ENCODE measurements around the gene C1orf141.
"Not testable (repeated sequence)": the region's sequence is repeated elsewhere in the genome, so short reads cannot be mapped to it uniquely, and the experiment has no call there.

C1orf141 gene

GRCh38 chr1:67150931-67151330, 16.2 kb upstream of the C1orf141 start:
- no peak for DNase-seq
- H3K36me3 Mint-ChIP-seq, result no peaks in the 10 kb centered on the region
- peaks cover 4 to 20% of the 10 kb centered on the region in 2 donors for H3K4me1 Mint-ChIP-seq
- H3K4me3 Mint-ChIP-seq, result no peak overlapping the region
- H3K9me3 Mint-ChIP-seq, result no peaks in the 10 kb centered on the region
- peaks cover 26 to 39% of the 10 kb centered on the region in 2 donors for H3K27me3 Mint-ChIP-seq
- H3K27ac Mint-ChIP-seq, result no peak overlapping the region
- no peak for ATAC-seq (replicated peaks)

GRCh38 chr1:67149179-67149770, 14.5 kb upstream of the C1orf141 start:
- Mint-ChIP-seq H3K4me1 (peaks cover 6 to 25% of the 10 kb centered on the region in 2 donors), H3K27ac (no peak overlapping the region), H3K9me3 (no peaks in the 10 kb centered on the region), H3K36me3 (no peaks in the 10 kb centered on the region), H3K27me3 (peaks cover 26 to 29% of the 10 kb centered on the region in 2 donors), H3K4me3 (no peak overlapping the region)
- peak; percentile 92 to 94 for ATAC-seq (replicated peaks)
- peak; percentile 56 for DNase-seq

GRCh38 chr1:67148516-67149178, 13.9 kb upstream of the C1orf141 start:
- Mint-ChIP-seq H3K9me3 (no peaks in the 10 kb centered on the region), H3K27me3 (peaks cover 22 to 24% of the 10 kb centered on the region in 2 donors), H3K27ac (no peak overlapping the region), H3K4me1 (peaks cover 6 to 25% of the 10 kb centered on the region in 2 donors), H3K4me3 (no peak overlapping the region), H3K36me3 (no peaks in the 10 kb centered on the region)
- peak; percentile 34 to 35 for ATAC-seq (replicated peaks)
- no peak for DNase-seq

GRCh38 chr1:67147973-67148372, 13.2 kb upstream of the C1orf141 start:
- DNase-seq; H3K9me3 Mint-ChIP-seq; H3K36me3 Mint-ChIP-seq; H3K27ac Mint-ChIP-seq; H3K4me3 Mint-ChIP-seq; ATAC-seq (replicated peaks): not testable (repeated sequence)
- H3K4me1 Mint-ChIP-seq, result peaks cover 6 to 25% of the 10 kb centered on the region in 2 donors
- H3K27me3 Mint-ChIP-seq, result peaks cover 16 to 19% of the 10 kb centered on the region in 2 donors

GRCh38 chr1:67146539-67146938, 11.8 kb upstream of the C1orf141 start:
- H3K9me3 Mint-ChIP-seq, result no peaks in the 10 kb centered on the region
- H3K27ac Mint-ChIP-seq, result no peak overlapping the region
- H3K36me3 Mint-ChIP-seq, result no peaks in the 10 kb centered on the region
- no peak for ATAC-seq (replicated peaks)
- no peak overlapping the region for H3K4me3 Mint-ChIP-seq
- H3K4me1 Mint-ChIP-seq, result peaks cover 6 to 24% of the 10 kb centered on the region in 2 donors
- no peak for DNase-seq
- peaks cover 5 to 8% of the 10 kb centered on the region in 2 donors for H3K27me3 Mint-ChIP-seq

- Mint-ChIP-seq H3K4me3 (no peak overlapping the region), H3K27ac (no peak overlapping the region), H3K9me3 (no peaks in the 10 kb centered on the region), H3K27me3 (peaks cover 3 to 5% of the 10 kb centered on the region in 2 donors), H3K36me3 (no peaks in the 10 kb centered on the region), H3K4me1 (peaks cover 6 to 19% of the 10 kb centered on the region in 2 donors)
- ATAC-seq (replicated peaks) (no peak), DNase-seq (no peak)
Measured at GRCh38 chr1:67146101-67146500, 11.3 kb upstream of the C1orf141 start.

- no peak for DNase-seq
- Mint-ChIP-seq H3K4me1 (peaks cover 6 to 16% of the 10 kb centered on the region in 2 donors), H3K27me3 (no peaks in the 10 kb centered on the region), H3K27ac (no peak overlapping the region), H3K36me3 (no peaks in the 10 kb centered on the region), H3K4me3 (no peak overlapping the region), H3K9me3 (no peaks in the 10 kb centered on the region)
- no peak for ATAC-seq (replicated peaks)
Measured at GRCh38 chr1:67144696-67145095, 9.9 kb upstream of the C1orf141 start.

- no peaks in the 10 kb centered on the region for H3K27me3 Mint-ChIP-seq
- H3K27ac Mint-ChIP-seq, result no peak overlapping the region
- no peak overlapping the region for H3K4me3 Mint-ChIP-seq
- ATAC-seq (replicated peaks), result no peak
- no peaks in the 10 kb centered on the region for H3K9me3 Mint-ChIP-seq
- H3K4me1 Mint-ChIP-seq, result peaks cover 2 to 10% of the 10 kb centered on the region in 2 donors
- no peaks in the 10 kb centered on the region for H3K36me3 Mint-ChIP-seq
- no peak for DNase-seq
Measured at GRCh38 chr1:67143966-67144365, 9.2 kb upstream of the C1orf141 start.

GRCh38 chr1:67142931-67143330, 8.2 kb upstream of the C1orf141 start:
- ATAC-seq (replicated peaks), result no peak
- H3K4me3 Mint-ChIP-seq, result no peak overlapping the region

GRCh38 chr1:67141832-67142231, 7.1 kb upstream of the C1orf141 start:
- H3K9me3 Mint-ChIP-seq, result not testable (repeated sequence)

More at GRCh38 chr1:67142931-67143330, 8.2 kb upstream of the C1orf141 start:
- Mint-ChIP-seq H3K36me3 (no peaks in the 10 kb centered on the region), H3K4me1 (peaks cover 1 to 5% of the 10 kb centered on the region in 2 donors), H3K9me3 (no peaks in the 10 kb centered on the region), H3K27ac (no peak overlapping the region), H3K27me3 (no peaks in the 10 kb centered on the region)
- no peak for DNase-seq

GRCh38 chr1:67140460-67140859, 5.7 kb upstream of the C1orf141 start:
- Mint-ChIP-seq H3K36me3 (no peaks in the 10 kb centered on the region), H3K27me3 (peaks cover 0 to 2% of the 10 kb centered on the region in 2 donors), H3K4me1 (peaks cover 1 to 5% of the 10 kb centered on the region in 2 donors), H3K27ac (no peak overlapping the region), H3K9me3 (no peaks in the 10 kb centered on the region), H3K4me3 (no peak overlapping the region)
- DNase-seq (no peak), ATAC-seq (replicated peaks) (no peak)

More at GRCh38 chr1:67141832-67142231, 7.1 kb upstream of the C1orf141 start:
- H3K36me3 Mint-ChIP-seq; H3K4me1 Mint-ChIP-seq; DNase-seq; H3K27ac Mint-ChIP-seq; ATAC-seq (replicated peaks); H3K27me3 Mint-ChIP-seq; H3K4me3 Mint-ChIP-seq: not testable (repeated sequence)

- no peak for ATAC-seq (replicated peaks)
- Mint-ChIP-seq H3K36me3 (peaks cover 0 to 4% of the 10 kb centered on the region in 2 donors), H3K9me3 (no peaks in the 10 kb centered on the region), H3K27ac (no peak overlapping the region), H3K4me1 (peaks cover 4 to 7% of the 10 kb centered on the region in 2 donors), H3K4me3 (no peak overlapping the region), H3K27me3 (peaks cover 7 to 9% of the 10 kb centered on the region in 2 donors)
- no peak for DNase-seq
Measured at GRCh38 chr1:67138813-67139499, 4.2 kb upstream of the C1orf141 start.

- Mint-ChIP-seq H3K4me3 (no peak overlapping the region), H3K36me3 (peaks cover 0 to 4% of the 10 kb centered on the region in 2 donors), H3K9me3 (no peaks in the 10 kb centered on the region), H3K4me1 (peaks cover 4 to 7% of the 10 kb centered on the region in 2 donors), H3K27me3 (peaks cover 7 to 9% of the 10 kb centered on the region in 2 donors), H3K27ac (no peak overlapping the region)
- ATAC-seq (replicated peaks) (no peak), DNase-seq (no peak)
Measured at GRCh38 chr1:67137307-67137753, 2.6 kb upstream of the C1orf141 start.

- H3K4me1 Mint-ChIP-seq, result peaks cover 4 to 7% of the 10 kb centered on the region in 2 donors
Measured at GRCh38 chr1:67135354-67135753, 584 bp upstream of the C1orf141 start.

More at GRCh38 chr1:67135354-67135753, 584 bp upstream of the C1orf141 start:
- ATAC-seq (replicated peaks) (no peak), DNase-seq (no peak)
- Mint-ChIP-seq H3K36me3 (peaks cover 0 to 4% of the 10 kb centered on the region in 2 donors), H3K27ac (no peak overlapping the region), H3K27me3 (peaks cover 7 to 9% of the 10 kb centered on the region in 2 donors), H3K4me3 (no peak overlapping the region), H3K9me3 (no peaks in the 10 kb centered on the region)
